Measurements from ENCODE around the gene ZNF143. TPM values are rescaled to one million over a fixed set of nuclear protein-coding genes. Genes with fewer than 3 reads are reported as not detected.

ZNF143 gene
- total and polyA plus RNA-seq, 2 of the 13 experiments (the other 11 are each of a cell fraction or from before 2014, with no cell fraction given), result 22.4 to 35.6 TPM

- H3K79me2 ChIP-seq (ENCODE audit: insufficient read depth, low read length), result peaks cover 31% of the 10 kb centered on the region
- H3K36me3 ChIP-seq (replicated peaks in 1 of 2; ENCODE audit: control insufficient read depth in 1 of 2, insufficient read depth in 2 of 2, low read length in 2 of 2), result peaks cover 0 to 6% of the 10 kb centered on the region in 2 experiments; a peak in 2 of 5 replicates
- peak overlapping the region; percentile 100 for H3K27ac ChIP-seq (ENCODE audit: extremely low read length, insufficient read depth, low read length)
- H3K4me1 ChIP-seq (ENCODE audit: insufficient read depth, low read length), result peaks cover 67% of the 10 kb centered on the region
- ATAC-seq, result no peak
- ChIA-PET POLR2A (interaction anchor here (1.0 to 3.3 kb wide), 5 partner anchors 38 to 111 kb away, joined by 3 to 25 read pairs (median 6); partner anchors contain the start of gene ZNF143), CTCF (ENCODE audit: low intra/inter-chr PET ratio, low total read pairs) (no interaction called here)
- in situ Hi-C loops (cut with HindIII; ENCODE audit: extremely low pct_ligation_motif_present, low pct_unique_long_range_greater_than_20kb), result loop anchor here (5.0 kb wide), 2 partner anchors 39 to 41 kb away; no protein-coding TSS in a partner anchor
- 36% methylated on average over 6 of the region's 6 CpGs for WGBS (ENCODE audit: low lambda C conversion rate)
- peak overlapping the region; percentile 77 for H3K4me2 ChIP-seq (ENCODE audit: low read depth, low read length)
- peak overlapping the region; percentile 52 to 68 (median 65) for H3K4me3 ChIP-seq (replicated peaks in 1 of 3; ENCODE audit: insufficient read depth in 1 of 3, low read depth in 2 of 3, low read length in 3 of 3)
- BruUV-seq (replicated peaks), result no TSS peak
- no peaks in the 10 kb centered on the region; a peak in 1 of 5 replicates for H3K27me3 ChIP-seq (ENCODE audit: control insufficient read depth in 1 of 2, insufficient read depth in 2 of 2, low read length in 2 of 2)
- H3K9ac ChIP-seq (ENCODE audit: insufficient read depth, low read depth, low read length), result peak overlapping the region; percentile 86
- FAIRE-seq, result no peak
- DNase-seq (ENCODE audit: low spot score), result no peak
- no peaks in the 10 kb centered on the region for H3K9me3 ChIP-seq (ENCODE audit: low read length)
- TF ChIP-seq ZNF839 (CRISPR knock-in tag; IDR thresholded peaks at IDR 0.05; ENCODE audit: borderline replicate concordance) (no peak), NFIB (CRISPR knock-in tag; IDR thresholded peaks at IDR 0.05; ENCODE audit: borderline replicate concordance) (no peak), SIN3B (IDR thresholded peaks at IDR 0.05; ENCODE audit: low read length) (no peak), ZSCAN31 (CRISPR knock-in tag; IDR thresholded peaks at IDR 0.05; ENCODE audit: low read depth) (0 out of 2 replicates have a peak, but pooled peaks have one; percentile 8), PPARG (CRISPR knock-in tag; conservative IDR thresholded peaks at IDR 0.05) (no peak), STAT5B (CRISPR knock-in tag; IDR thresholded peaks at IDR 0.05) (no peak), ZBTB2 (CRISPR knock-in tag; IDR thresholded peaks at IDR 0.05; ENCODE audit: low read depth) (no peak), TBX2 (CRISPR knock-in tag; IDR thresholded peaks at IDR 0.05; ENCODE audit: borderline replicate concordance) (0 out of 2 replicates have a peak, but pooled peaks have one; percentile 13), ZNF460 (CRISPR knock-in tag; IDR thresholded peaks at IDR 0.05; ENCODE audit: borderline replicate concordance) (peak; percentile 39; the same call in 1 of the 2 replicates), MLX (CRISPR knock-in tag; IDR thresholded peaks at IDR 0.05) (no peak), ZBTB38 (CRISPR knock-in tag; IDR thresholded peaks at IDR 0.05) (peak; percentile 39; the same call in 1 of the 2 replicates), ZMYM3 (CRISPR knock-in tag; IDR thresholded peaks at IDR 0.05) (peak; percentile 67; the same call in 1 of the 2 replicates)
- H4K20me1 ChIP-seq (ENCODE audit: insufficient read depth, low read length), result peaks cover 3% of the 10 kb centered on the region; the same call in 1 of the 2 replicates
- intact Hi-C loops (cut with micrococcal nuclease; ENCODE audit: unreplicated experiment), result loop anchor here (2.0 to 5.0 kb wide), 2 partner anchors 61 to 109 kb away; partner anchors contain the start of gene ZNF143
- no peak overlapping the region for H2AFZ ChIP-seq (ENCODE audit: low read length)
These were observed 110.9 kb downstream of the ZNF143 start for GRCh38 chr11:9571763-9572115.
